ENCODE data around the gene MCF2L.
A peak's percentile ranks its signal among the peaks of the same experiment; 100 is the strongest.

Gene MCF2L

DNA sequence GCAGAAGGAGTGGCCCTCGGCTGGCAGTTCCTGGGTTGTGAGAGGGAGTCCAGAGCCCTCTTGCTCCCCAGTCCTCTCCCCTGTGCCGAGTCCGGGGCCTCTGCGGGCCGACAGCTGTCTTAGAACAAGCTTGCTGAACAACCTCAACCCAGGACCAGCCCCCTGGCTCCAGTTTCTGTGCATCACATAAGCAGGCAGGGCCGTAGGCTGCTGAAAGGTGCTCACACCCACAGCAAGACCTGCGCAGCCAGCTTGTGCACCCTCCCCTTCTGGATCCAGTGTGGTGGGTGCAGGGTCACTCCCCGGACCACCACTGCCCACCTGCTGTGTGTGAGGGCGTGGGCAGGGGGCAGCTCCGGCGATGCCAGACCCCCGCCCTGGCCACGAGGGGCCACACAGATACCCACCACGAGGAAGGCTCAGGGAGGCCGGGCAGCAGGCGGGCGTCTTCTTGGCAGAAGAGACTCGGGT, 111.4 kb downstream of the MCF2L start:
- no peak for DNase-seq
- Histone ChIP-seq H3K4me1 (no peaks in the 10 kb centered on the region), H3K27me3 (no peaks in the 10 kb centered on the region), H3K4me3 (ENCODE audit: low read depth, low read length) (no peak overlapping the region), H3K9me3 (no peaks in the 10 kb centered on the region), H3K36me3 (peaks cover 11% of the 10 kb centered on the region)
- TF ChIP-seq, protein P1, sequence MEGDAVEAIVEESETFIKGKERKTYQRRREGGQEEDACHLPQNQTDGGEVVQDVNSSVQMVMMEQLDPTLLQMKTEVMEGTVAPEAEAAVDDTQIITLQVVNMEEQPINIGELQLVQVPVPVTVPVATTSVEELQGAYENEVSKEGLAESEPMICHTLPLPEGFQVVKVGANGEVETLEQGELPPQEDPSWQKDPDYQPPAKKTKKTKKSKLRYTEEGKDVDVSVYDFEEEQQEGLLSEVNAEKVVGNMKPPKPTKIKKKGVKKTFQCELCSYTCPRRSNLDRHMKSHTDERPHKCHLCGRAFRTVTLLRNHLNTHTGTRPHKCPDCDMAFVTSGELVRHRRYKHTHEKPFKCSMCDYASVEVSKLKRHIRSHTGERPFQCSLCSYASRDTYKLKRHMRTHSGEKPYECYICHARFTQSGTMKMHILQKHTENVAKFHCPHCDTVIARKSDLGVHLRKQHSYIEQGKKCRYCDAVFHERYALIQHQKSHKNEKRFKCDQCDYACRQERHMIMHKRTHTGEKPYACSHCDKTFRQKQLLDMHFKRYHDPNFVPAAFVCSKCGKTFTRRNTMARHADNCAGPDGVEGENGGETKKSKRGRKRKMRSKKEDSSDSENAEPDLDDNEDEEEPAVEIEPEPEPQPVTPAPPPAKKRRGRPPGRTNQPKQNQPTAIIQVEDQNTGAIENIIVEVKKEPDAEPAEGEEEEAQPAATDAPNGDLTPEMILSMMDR (IDR thresholded peaks at IDR 0.05; ENCODE audit: low read depth, low read length) = no peak

DNA sequence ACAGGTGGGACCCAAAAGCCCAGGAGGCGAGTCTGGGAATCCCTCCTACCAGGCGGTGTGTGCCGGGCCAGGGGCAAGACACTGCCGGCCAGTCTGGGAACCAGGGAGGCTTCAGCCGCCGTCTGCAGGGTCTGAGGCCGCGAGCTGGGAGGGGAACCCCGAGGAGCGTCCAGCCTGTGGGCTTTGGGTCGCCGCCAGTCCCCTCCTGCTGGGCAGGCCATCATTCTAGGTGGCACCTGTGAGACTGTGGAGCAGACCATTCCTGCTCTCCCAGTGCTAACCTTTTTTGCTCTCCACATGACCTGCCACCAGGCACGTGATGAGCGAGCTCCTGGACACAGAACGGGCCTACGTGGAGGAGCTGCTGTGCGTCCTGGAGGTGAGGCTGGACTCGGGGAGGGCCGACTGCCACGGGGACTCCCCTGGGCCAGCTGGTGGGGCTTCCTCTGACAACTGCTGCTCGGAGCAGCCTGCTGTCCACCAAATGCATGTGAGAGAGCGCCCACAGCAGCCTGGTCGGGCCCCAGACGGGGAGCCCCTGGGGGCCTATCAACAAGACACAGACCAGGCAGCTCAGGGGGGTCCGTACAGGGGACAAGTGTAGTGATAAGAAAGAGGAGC, 112.0 kb downstream of the MCF2L start:
- no peaks in the 10 kb centered on the region for H3K27me3 ChIP-seq
- no peaks in the 10 kb centered on the region for H3K9me3 ChIP-seq
- H3K4me3 ChIP-seq (ENCODE audit: low read depth, low read length) = no peak overlapping the region
- H3K4me1 ChIP-seq = no peaks in the 10 kb centered on the region
- H3K36me3 ChIP-seq = peaks cover 7% of the 10 kb centered on the region; the same call in 1 of the 2 replicates
- peak; percentile 70 for DNase-seq
- TF ChIP-seq, protein P1 (IDR thresholded peaks at IDR 0.05; ENCODE audit: low read depth, low read length) = no peak

DNA sequence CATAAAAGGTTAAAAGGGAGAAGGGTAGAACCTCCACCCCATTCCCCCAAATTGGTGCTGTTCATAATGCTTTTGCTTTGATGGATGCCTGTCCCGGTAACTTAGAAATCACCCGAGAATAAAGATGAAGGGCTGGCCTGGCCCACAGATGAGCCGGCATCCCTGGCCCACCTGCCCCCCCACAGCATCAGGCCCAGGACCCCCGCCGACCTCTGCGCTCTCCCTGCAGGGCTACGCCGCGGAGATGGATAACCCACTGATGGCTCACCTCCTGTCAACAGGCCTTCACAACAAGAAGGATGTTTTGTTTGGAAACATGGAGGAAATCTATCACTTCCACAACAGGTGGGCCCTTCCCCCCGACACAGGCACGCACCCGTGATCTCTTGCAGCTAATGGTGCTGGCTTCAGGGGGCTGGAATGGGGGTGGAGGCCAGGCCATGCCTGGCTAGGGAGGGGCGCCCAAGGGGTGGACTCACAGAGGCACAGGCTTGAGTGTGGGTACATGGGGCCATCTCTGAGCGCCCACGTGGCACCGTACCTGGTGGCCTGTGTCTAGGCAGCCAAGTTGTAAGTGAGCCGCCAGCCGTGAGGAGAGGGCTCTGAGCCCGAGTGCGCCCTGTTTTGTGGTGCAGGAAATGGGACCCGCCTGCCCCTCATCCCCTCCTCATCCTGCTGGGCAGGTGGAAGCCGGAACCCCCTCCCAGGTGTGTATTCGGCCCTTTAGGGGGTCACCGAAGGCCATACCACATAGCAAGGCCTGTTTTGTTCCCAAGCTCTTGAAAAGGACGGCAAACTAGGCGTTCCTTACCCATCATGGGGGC, 113.4 kb downstream of the MCF2L start:
- H3K4me3 ChIP-seq (ENCODE audit: low read depth, low read length) = no peak overlapping the region
- no peak for DNase-seq
- H3K36me3 ChIP-seq = no peaks in the 10 kb centered on the region
- TF ChIP-seq, protein P1 (IDR thresholded peaks at IDR 0.05; ENCODE audit: low read depth, low read length) = no peak
- no peaks in the 10 kb centered on the region for H3K27me3 ChIP-seq
- no peaks in the 10 kb centered on the region for H3K4me1 ChIP-seq
- no peaks in the 10 kb centered on the region for H3K9me3 ChIP-seq

DNA sequence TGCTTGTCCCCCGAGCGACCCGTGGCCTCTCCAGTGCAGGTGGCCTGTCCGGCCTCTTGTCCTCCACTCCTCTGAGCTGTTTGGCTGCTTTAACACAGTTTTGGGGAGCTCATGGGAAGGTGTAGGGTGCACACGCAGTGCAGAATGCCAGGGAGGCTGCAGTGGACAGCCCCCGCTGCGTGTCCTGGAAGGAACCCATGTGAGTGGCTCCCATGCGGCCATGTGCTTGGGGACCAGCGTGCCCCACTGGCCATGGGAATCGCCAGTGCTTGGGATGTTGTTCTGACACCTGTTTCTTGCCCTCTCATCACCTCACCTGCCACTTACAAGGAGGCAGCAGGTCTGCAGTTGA, 114.0 kb downstream of the MCF2L start:
- no peak overlapping the region for H3K4me3 ChIP-seq (ENCODE audit: low read depth, low read length)
- TF ChIP-seq, protein P1 (IDR thresholded peaks at IDR 0.05; ENCODE audit: low read depth, low read length) = no peak
- H3K4me1 ChIP-seq = no peaks in the 10 kb centered on the region
- no peaks in the 10 kb centered on the region for H3K36me3 ChIP-seq
- no peak for DNase-seq
- no peaks in the 10 kb centered on the region for H3K27me3 ChIP-seq
- H3K9me3 ChIP-seq = no peaks in the 10 kb centered on the region

DNA sequence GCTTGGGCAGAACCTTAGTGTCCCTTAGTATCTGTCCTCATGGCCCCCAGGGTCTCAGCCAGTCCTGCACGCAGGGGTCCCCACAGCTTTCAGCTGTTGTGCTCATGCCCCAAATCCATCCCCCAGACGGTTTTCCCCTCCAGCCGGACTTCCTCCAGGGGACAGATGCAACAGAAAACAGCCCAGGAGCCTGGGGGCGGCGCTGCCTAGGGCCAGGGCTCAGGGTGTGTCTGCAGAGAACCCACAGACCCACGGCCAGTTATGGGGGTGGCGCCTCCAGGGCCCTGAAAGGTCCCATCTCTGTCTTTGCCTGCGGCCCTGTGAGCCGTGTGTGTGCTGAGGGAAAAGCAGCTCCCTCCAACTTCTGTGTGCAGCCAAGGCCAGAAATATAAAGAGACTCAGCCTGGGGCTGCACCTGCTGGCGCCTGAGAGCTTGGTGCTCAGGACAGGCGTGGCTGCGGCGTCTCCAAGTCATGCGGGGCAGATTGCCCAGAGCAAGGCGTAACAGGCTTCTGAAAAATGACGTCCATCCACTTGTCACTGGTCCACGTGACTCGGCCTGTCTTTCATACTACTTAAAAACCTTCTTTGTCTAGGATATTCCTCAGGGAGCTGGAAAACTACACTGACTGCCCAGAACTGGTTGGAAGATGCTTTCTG, 114.5 kb downstream of the MCF2L start:
- no peaks in the 10 kb centered on the region for H3K9me3 ChIP-seq
- no peaks in the 10 kb centered on the region for H3K36me3 ChIP-seq
- no peaks in the 10 kb centered on the region for H3K27me3 ChIP-seq
- TF ChIP-seq, protein P1 (IDR thresholded peaks at IDR 0.05; ENCODE audit: low read depth, low read length) = no peak
- H3K4me1 ChIP-seq = no peaks in the 10 kb centered on the region
- H3K4me3 ChIP-seq (ENCODE audit: low read depth, low read length) = no peak overlapping the region
- peak; percentile 50 for DNase-seq
